Measurements from ENCODE around the gene TBC1D22A. TPM values are rescaled to one million over a fixed set of nuclear protein-coding genes. Genes with fewer than 3 reads are reported as not detected.

TBC1D22A gene
- total RNA-seq, 1 experiment from 2014 or later: 20.9 TPM

- RAD21 ChIA-PET (ENCODE audit: low non-redundant PET in 1 of 2, low total read pairs in 2 of 2, uncharacterized antibody in 2 of 2, unreplicated experiment in 2 of 2): no interaction called here
- CTCF ChIA-PET: no interaction called here
- H4K20me1 ChIP-seq (ENCODE audit: insufficient read depth): no peaks in the 10 kb centered on the region
Observed at GRCh38 chr22:46824980-46825544, 62.6 kb downstream of the TBC1D22A start.

More at GRCh38 chr22:46824980-46825544, 62.6 kb downstream of the TBC1D22A start:
- TF ChIP-seq SIN3A (IDR thresholded peaks at IDR 0.05; ENCODE audit: low read depth) (no peak), POLR2AphosphoS5 (IDR thresholded peaks at IDR 0.05; ENCODE audit: low read depth, low read length) (no peak), JUND (IDR thresholded peaks at IDR 0.05) (no peak), FOSL1 (IDR thresholded peaks at IDR 0.05; ENCODE audit: low read depth) (no peak), EGR1 (IDR thresholded peaks at IDR 0.05; ENCODE audit: low read depth) (no peak), ZBTB33 (IDR thresholded peaks at IDR 0.05; ENCODE audit: extremely low read depth, insufficient replicate concordance, low read length) (no peak), EZH2phosphoT487 (IDR thresholded peaks at IDR 0.05; ENCODE audit: borderline replicate concordance) (no peak), ATF3 (IDR thresholded peaks at IDR 0.05) (no peak), SP1 (IDR thresholded peaks at IDR 0.05; ENCODE audit: low read depth) (no peak)
- TF ChIP-seq, protein P1, sequence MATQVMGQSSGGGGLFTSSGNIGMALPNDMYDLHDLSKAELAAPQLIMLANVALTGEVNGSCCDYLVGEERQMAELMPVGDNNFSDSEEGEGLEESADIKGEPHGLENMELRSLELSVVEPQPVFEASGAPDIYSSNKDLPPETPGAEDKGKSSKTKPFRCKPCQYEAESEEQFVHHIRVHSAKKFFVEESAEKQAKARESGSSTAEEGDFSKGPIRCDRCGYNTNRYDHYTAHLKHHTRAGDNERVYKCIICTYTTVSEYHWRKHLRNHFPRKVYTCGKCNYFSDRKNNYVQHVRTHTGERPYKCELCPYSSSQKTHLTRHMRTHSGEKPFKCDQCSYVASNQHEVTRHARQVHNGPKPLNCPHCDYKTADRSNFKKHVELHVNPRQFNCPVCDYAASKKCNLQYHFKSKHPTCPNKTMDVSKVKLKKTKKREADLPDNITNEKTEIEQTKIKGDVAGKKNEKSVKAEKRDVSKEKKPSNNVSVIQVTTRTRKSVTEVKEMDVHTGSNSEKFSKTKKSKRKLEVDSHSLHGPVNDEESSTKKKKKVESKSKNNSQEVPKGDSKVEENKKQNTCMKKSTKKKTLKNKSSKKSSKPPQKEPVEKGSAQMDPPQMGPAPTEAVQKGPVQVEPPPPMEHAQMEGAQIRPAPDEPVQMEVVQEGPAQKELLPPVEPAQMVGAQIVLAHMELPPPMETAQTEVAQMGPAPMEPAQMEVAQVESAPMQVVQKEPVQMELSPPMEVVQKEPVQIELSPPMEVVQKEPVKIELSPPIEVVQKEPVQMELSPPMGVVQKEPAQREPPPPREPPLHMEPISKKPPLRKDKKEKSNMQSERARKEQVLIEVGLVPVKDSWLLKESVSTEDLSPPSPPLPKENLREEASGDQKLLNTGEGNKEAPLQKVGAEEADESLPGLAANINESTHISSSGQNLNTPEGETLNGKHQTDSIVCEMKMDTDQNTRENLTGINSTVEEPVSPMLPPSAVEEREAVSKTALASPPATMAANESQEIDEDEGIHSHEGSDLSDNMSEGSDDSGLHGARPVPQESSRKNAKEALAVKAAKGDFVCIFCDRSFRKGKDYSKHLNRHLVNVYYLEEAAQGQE (IDR thresholded peaks at IDR 0.05; ENCODE audit: low read depth): no peak
- H3K79me2 ChIP-seq (ENCODE audit: insufficient read depth, low read length): peaks cover 10% of the 10 kb centered on the region
- H3K4me3 ChIP-seq (replicated peaks in 1 of 2; ENCODE audit: low read depth in 1 of 2, low read length in 2 of 2): no peak overlapping the region
- H3K9me3 ChIP-seq (ENCODE audit: control insufficient read depth in 1 of 2, insufficient read depth in 1 of 2, low read depth in 1 of 2, low read length in 2 of 2): no peaks in the 10 kb centered on the region
- intact Hi-C loops (cut with micrococcal nuclease): no loop called here
- H3K4me1 ChIP-seq (ENCODE audit: control insufficient read depth in 1 of 2, insufficient read depth in 2 of 2, low read length in 2 of 2): peaks cover 10 to 17% of the 10 kb centered on the region in 2 experiments
- no peaks in the 10 kb centered on the region for H3K27me3 ChIP-seq (ENCODE audit: insufficient read depth, low read length)
- H3K9ac ChIP-seq (ENCODE audit: low read length): no peak overlapping the region
- no peak overlapping the region for H3K27ac ChIP-seq (ENCODE audit: low read depth, low read length)
- POLR2A ChIA-PET: no interaction called here
- H3K4me2 ChIP-seq (ENCODE audit: low read length): no peak overlapping the region
- no TSS peak for BruUV-seq (replicated peaks)
- no peak for DNase-seq (ENCODE audit: low read depth, low spot score)
- ATAC-seq: no peak
- no peak overlapping the region for H2AFZ ChIP-seq (ENCODE audit: low read depth, low read length, poor library complexity, severe bottlenecking)
- H3K36me3 ChIP-seq (ENCODE audit: control insufficient read depth in 1 of 2, insufficient read depth in 2 of 2, low read length in 2 of 2): no peaks in the 10 kb centered on the region
- no peaks in the 10 kb centered on the region for H3K9me2 ChIP-seq (ENCODE audit: insufficient read depth)
